ENCODE results near the gene TUBA8.

Gene TUBA8

DNA sequence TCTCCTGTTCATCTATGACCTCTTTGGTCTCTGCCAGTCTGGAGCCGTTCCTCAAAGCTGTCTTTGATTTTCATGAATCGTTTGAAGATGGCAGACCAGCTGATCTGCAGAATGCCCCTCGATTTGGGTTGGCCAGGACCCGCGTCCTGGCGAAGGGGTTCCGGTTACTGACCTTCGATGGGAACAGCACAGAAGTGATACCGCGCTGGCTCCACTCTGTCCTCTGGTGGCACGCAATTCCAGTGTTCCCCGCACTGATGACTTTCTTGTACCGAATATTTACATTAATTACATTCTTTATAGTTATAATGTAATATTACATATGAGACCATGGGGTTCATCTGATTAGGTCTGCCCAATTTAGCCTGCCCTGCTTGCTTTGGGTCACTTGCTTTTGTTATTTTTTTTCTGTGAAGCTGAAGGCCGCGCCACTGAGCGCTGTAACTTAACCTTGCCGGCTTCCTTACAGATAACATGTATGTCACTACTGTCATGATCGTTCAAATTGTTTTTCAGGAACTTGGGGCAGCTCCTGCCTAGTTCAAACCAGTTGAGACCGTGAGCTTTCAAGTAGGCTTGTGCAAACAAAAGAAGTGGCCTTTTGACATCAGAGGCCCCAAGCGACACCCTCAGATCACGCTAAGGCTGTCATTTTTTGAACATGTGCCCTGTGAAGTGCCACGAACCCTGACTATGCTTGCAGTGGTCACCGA lies 35.2 kb downstream of the TUBA8 start:
- TF ChIP-seq ARNTL (CRISPR knock-in tag; IDR thresholded peaks at IDR 0.05; ENCODE audit: borderline replicate concordance, low read depth) (no peak), RARB (CRISPR knock-in tag; IDR thresholded peaks at IDR 0.05) (no peak), PPARA (CRISPR knock-in tag; IDR thresholded peaks at IDR 0.05; ENCODE audit: borderline replicate concordance) (no peak), PATZ1 (CRISPR knock-in tag; IDR thresholded peaks at IDR 0.05; ENCODE audit: borderline replicate concordance) (no peak), GLIS3 (CRISPR knock-in tag; IDR thresholded peaks at IDR 0.05) (no peak), ZFP3 (CRISPR knock-in tag; IDR thresholded peaks at IDR 0.05) (no peak), ISL1 (CRISPR knock-in tag; IDR thresholded peaks at IDR 0.05) (no peak), ZFP30 (CRISPR knock-in tag; IDR thresholded peaks at IDR 0.05) (no peak), BACH2 (CRISPR knock-in tag; IDR thresholded peaks at IDR 0.05; ENCODE audit: borderline replicate concordance) (no peak), CSDC2 (CRISPR knock-in tag; IDR thresholded peaks at IDR 0.05) (no peak), OSR1 (CRISPR knock-in tag; IDR thresholded peaks at IDR 0.05) (no peak), SNAI2 (CRISPR knock-in tag; IDR thresholded peaks at IDR 0.05) (no peak), TCF4 (CRISPR knock-in tag; IDR thresholded peaks at IDR 0.05; ENCODE audit: borderline replicate concordance) (no peak), TSHZ2 (CRISPR knock-in tag; IDR thresholded peaks at IDR 0.05) (no peak), ESRRG (CRISPR knock-in tag; IDR thresholded peaks at IDR 0.05) (no peak), TOX (CRISPR knock-in tag; IDR thresholded peaks at IDR 0.05; ENCODE audit: borderline replicate concordance) (no peak), ZNF565 (CRISPR knock-in tag; conservative IDR thresholded peaks at IDR 0.05; ENCODE audit: low read depth) (no peak), CSRNP3 (CRISPR knock-in tag; IDR thresholded peaks at IDR 0.05) (no peak)
- TF ChIP-seq, protein P1, sequence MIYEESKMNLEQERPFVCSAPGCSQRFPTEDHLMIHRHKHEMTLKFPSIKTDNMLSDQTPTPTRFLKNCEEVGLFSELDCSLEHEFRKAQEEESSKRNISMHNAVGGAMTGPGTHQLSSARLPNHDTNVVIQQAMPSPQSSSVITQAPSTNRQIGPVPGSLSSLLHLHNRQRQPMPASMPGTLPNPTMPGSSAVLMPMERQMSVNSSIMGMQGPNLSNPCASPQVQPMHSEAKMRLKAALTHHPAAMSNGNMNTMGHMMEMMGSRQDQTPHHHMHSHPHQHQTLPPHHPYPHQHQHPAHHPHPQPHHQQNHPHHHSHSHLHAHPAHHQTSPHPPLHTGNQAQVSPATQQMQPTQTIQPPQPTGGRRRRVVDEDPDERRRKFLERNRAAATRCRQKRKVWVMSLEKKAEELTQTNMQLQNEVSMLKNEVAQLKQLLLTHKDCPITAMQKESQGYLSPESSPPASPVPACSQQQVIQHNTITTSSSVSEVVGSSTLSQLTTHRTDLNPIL (CRISPR knock-in tag; IDR thresholded peaks at IDR 0.05; ENCODE audit: low read depth) = no peak
- ATAC-seq = no peak

GRCh38 chr22:18146389-18146753 lies 35.8 kb downstream of the TUBA8 start:
- no peak for ATAC-seq
- TF ChIP-seq, protein P1 (CRISPR knock-in tag; IDR thresholded peaks at IDR 0.05; ENCODE audit: low read depth) = no peak
- TF ChIP-seq PATZ1 (CRISPR knock-in tag; IDR thresholded peaks at IDR 0.05; ENCODE audit: borderline replicate concordance) = no peak
- no peak for TF ChIP-seq TCF4 (CRISPR knock-in tag; IDR thresholded peaks at IDR 0.05; ENCODE audit: borderline replicate concordance)
- no peak for TF ChIP-seq GLIS3 (CRISPR knock-in tag; IDR thresholded peaks at IDR 0.05)
- no peak for TF ChIP-seq ZNF8 (CRISPR knock-in tag; IDR thresholded peaks at IDR 0.05)
